B cell (primary cell): ENCODE measurements around the gene PDS5A. TPM values are rescaled to one million over a fixed set of nuclear protein-coding genes. Genes with fewer than 3 reads are reported as not detected.
"Not testable (repeated sequence)": the region's sequence is repeated elsewhere in the genome, so short reads cannot be mapped to it uniquely, and the experiment has no call there.

Source experiments
- ATAC-seq: fragments of 200-7000 bp; cut with Tn5 transposase; one replicate; pipeline ENCODE4 v1.10.0; 2021; ENCODE audit warnings: low read depth, mild to moderate bottlenecking, moderate number of reproducible peaks, moderate library complexity
- CTCF ChIA-PET: fragments of 350-600 bp; sonication (Branson Sonifier 250); formaldehyde crosslinking; loops from one replicate; lab custom pipeline; 2021; ENCODE audit warnings: antibody characterized with exemption, inconsistent platforms; lab: Charles Lee
- POLR2A ChIA-PET: fragments of 350-600 bp; sonication (Branson Sonifier 250); formaldehyde crosslinking; loops from one replicate; lab custom pipeline; 2021; ENCODE audit warnings: antibody characterized with exemption; lab: Charles Lee
- DNase-seq: peaks from one replicate; pipeline ENCODE4 v3.0.0; 2013
- H2AFZ ChIP-seq: 2 replicates; pipeline ENCODE4 v1.6.1; 2012; ENCODE audit warnings: mild to moderate bottlenecking, low read depth, low read length; ENCODE audit not compliant: insufficient read depth, poor library complexity, severe bottlenecking
- H3K27ac ChIP-seq, 2 donors: 1 replicate in 1 of 2; 2 replicates in 1 of 2; pipeline ENCODE4 v1.5.1; 2012 to 2013; ENCODE audit warnings: low read length in 2 of 2, mild to moderate bottlenecking in 2 of 2, moderate library complexity in 1 of 2
- H3K27me3 ChIP-seq, 4 experiments: fragments of 200-600 bp in 1 of 4; sonication (generic) in 1 of 4; replicated peaks in 1 of 4; 1 replicate in 2 of 4; 2 replicates in 2 of 4; pipeline versions ENCODE4 v1.6.1 to v1.7.0; 2013 to 2016; ENCODE audit warnings: low read length in 3 of 4, mild to moderate bottlenecking in 2 of 4, mixed read lengths in 1 of 4, moderate library complexity in 1 of 4; ENCODE audit not compliant: insufficient read depth in 4 of 4, control insufficient read depth in 3 of 4; ENCODE audit errors: control extremely low read depth in 1 of 4
- H3K36me3 ChIP-seq, 2 experiments: replicated peaks in 1 of 2; 1 replicate in 1 of 2; 2 replicates in 1 of 2; pipeline versions ENCODE4 v1.6.1 to v1.7.1; 2013; ENCODE audit warnings: low read length in 1 of 2; ENCODE audit not compliant: insufficient read depth in 2 of 2, control insufficient read depth in 1 of 2; ENCODE audit errors: control extremely low read depth in 1 of 2, extremely low read depth in 1 of 2
- H3K4me1 ChIP-seq, 2 donors: fragments of 200-600 bp in 1 of 2; sonication (generic) in 1 of 2; 1 replicate in 1 of 2; 2 replicates in 1 of 2; pipeline versions ENCODE4 v1.5.1 to v1.6.1; 2013 to 2017; ENCODE audit warnings: low read length in 2 of 2; ENCODE audit not compliant: control insufficient read depth in 2 of 2, insufficient read depth in 2 of 2
- H3K4me2 ChIP-seq: replicated peaks from 2 replicates; pipeline ENCODE3; 2012; ENCODE audit warnings: mild to moderate bottlenecking, low read depth, low read length; ENCODE audit not compliant: poor library complexity, severe bottlenecking
- H3K4me3 ChIP-seq, 5 experiments: fragments of 200-600 bp in 1 of 5; sonication (generic) in 1 of 5; 1 replicate in 3 of 5; 2 replicates in 2 of 5; pipeline versions ENCODE4 v1.5.1 to v1.7.0; 2011 to 2016; ENCODE audit warnings: low read length in 4 of 5, mild to moderate bottlenecking in 4 of 5, low read depth in 2 of 5, control low read depth in 1 of 5, moderate library complexity in 1 of 5; ENCODE audit not compliant: insufficient read depth in 1 of 5; ENCODE audit errors: control extremely low read depth in 1 of 5, extremely low read depth in 1 of 5
- H3K79me2 ChIP-seq: fragments of 200-600 bp; sonication (generic); one replicate; pipeline ENCODE4 v1.6.0; 2016; ENCODE audit warnings: low read length; ENCODE audit not compliant: control insufficient read depth, insufficient read depth
- H3K9ac ChIP-seq: fragments of 200-600 bp; sonication (generic); 2 replicates; pipeline ENCODE4 v1.6.1; 2017; ENCODE audit warnings: mild to moderate bottlenecking, low read length, moderate library complexity
- H3K9me3 ChIP-seq, 3 donors: one replicate each; pipeline versions ENCODE4 v1.6.1 to v1.7.1; 2013; ENCODE audit warnings: low read length in 2 of 3; ENCODE audit not compliant: control insufficient read depth in 2 of 3, insufficient read depth in 1 of 3; ENCODE audit errors: control extremely low read depth in 1 of 3
- H4K20me1 ChIP-seq: 2 replicates; pipeline ENCODE4 v1.6.0; 2012; ENCODE audit warnings: mild to moderate bottlenecking, low read length; ENCODE audit not compliant: insufficient read depth, control insufficient read depth, poor library complexity, severe bottlenecking
- H3K27ac Mint-ChIP-seq: one replicate; pipeline ENCODE4 v1.8.0; 2021; ENCODE audit warnings: mixed read lengths
- H3K27me3 Mint-ChIP-seq: one replicate; pipeline ENCODE4 v1.8.0; 2021; ENCODE audit warnings: mixed read lengths
- H3K4me1 Mint-ChIP-seq: one replicate; pipeline ENCODE4 v1.8.0; 2021; ENCODE audit warnings: mixed read lengths
- H3K4me3 Mint-ChIP-seq: one replicate; pipeline ENCODE4 v1.8.0; 2021; ENCODE audit warnings: mixed read lengths
- H3K9me3 Mint-ChIP-seq: one replicate; pipeline ENCODE4 v1.8.0; 2022; ENCODE audit warnings: mixed read lengths; ENCODE audit not compliant: insufficient read depth
- EZH2 ChIP-seq: IDR thresholded peaks from 2 replicates; pipeline ENCODE4 v1.6.1; 2012; ENCODE audit warnings: borderline replicate concordance, low read depth, mild to moderate bottlenecking, moderate library complexity, low read length; ENCODE audit not compliant: insufficient read depth, poor library complexity, severe bottlenecking
- WGBS: methylation state at CpG from one replicate; pipeline ENCODE4 v1.1.5; 2013; ENCODE audit warnings: missing lambda C conversion rate; ENCODE audit not compliant: insufficient coverage; 5-methylcytosine and 5-hydroxymethylcytosine counted together
- intact Hi-C: fragments of 100-400 bp; cut with micrococcal nuclease; formaldehyde crosslinking; loops from one replicate; pipeline ENCODE4 v1.10.0; 2022
- polyA plus RNA-seq: library from polyadenylated mRNA; depleted of rRNA; stranded (reverse); fragments of >200 nt; gene quantifications from 2 replicates; pipeline ENCODE4 v1.2.3, GENCODE V29; 2012
- total RNA-seq, 2 donors: library from RNA; stranded (reverse); fragments of 120-200 nt in 1 of 2; gene quantifications; 1 replicate in 1 of 2; 2 replicates in 1 of 2; pipeline versions ENCODE4 v1.2.3 to v1.2.4, GENCODE V29; 2013 to 2022

Gene PDS5A
- total and polyA plus RNA-seq, 2 donors (not counting 1 experiment from before 2014, with no cell fraction given), result 19.4 to 111 TPM

DNA sequence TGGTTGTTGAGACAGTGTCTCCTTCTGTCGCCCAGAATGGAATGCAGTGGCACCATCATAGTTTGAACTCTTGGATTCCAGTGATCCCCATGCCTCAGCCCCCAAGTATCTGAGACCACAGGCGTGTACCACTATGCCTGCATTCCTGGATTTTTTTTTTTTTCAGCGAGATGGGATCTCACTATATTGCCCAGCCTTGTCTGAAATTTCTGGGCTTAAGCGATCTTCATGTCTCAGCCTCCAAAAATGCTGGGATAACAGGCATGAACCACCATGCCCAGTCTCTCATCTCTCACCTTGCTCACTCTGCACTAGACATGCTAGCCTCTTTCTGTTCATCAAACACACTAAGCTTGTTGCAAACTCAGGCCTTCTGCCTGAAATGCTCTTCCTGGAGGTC, 175.7 kb downstream of the PDS5A start:
- Histone ChIP-seq H3K9me3 (no peaks in the 10 kb centered on the region), H3K79me2 (no peaks in the 10 kb centered on the region), H4K20me1 (no peaks in the 10 kb centered on the region), H3K36me3 (no peaks in the 10 kb centered on the region), H3K4me2 (no peak overlapping the region), H3K4me1 (no peaks in the 10 kb centered on the region), H3K4me3 (no peak overlapping the region), H3K27me3 (no peaks in the 10 kb centered on the region), H2AFZ (no peak overlapping the region), H3K27ac (no peak overlapping the region), H3K9ac (no peak overlapping the region)
- no peak overlapping the region for H3K27ac Mint-ChIP-seq
- DNase-seq (no peak), ATAC-seq (no peak)
- WGBS, result 93% methylated on average over 4 of the region's 4 CpGs
- H3K4me3 Mint-ChIP-seq, result no peak overlapping the region
- intact Hi-C loops, result no loop called here
- H3K9me3 Mint-ChIP-seq, result no peaks in the 10 kb centered on the region
- ChIA-PET CTCF (no interaction called here), POLR2A (no interaction called here)
- no peaks in the 10 kb centered on the region for H3K27me3 Mint-ChIP-seq
- H3K4me1 Mint-ChIP-seq, result no peaks in the 10 kb centered on the region
- TF ChIP-seq EZH2, result no peak

- H3K9me3 Mint-ChIP-seq, POLR2A ChIA-PET, CTCF ChIA-PET, H3K4me2 ChIP-seq, H3K9me3 ChIP-seq, H4K20me1 ChIP-seq, H2AFZ ChIP-seq, H3K27me3 ChIP-seq, H3K79me2 ChIP-seq, ATAC-seq, DNase-seq, H3K9ac ChIP-seq, H3K4me3 Mint-ChIP-seq, H3K27ac ChIP-seq, H3K27me3 Mint-ChIP-seq, intact Hi-C loops, H3K27ac Mint-ChIP-seq, H3K4me3 ChIP-seq, H3K36me3 ChIP-seq, H3K4me1 ChIP-seq, H3K4me1 Mint-ChIP-seq: not testable (repeated sequence)
- WGBS, result 97% methylated on average over 12 of the region's 13 CpGs
These were observed 184.7 kb downstream of the PDS5A start for GRCh38 chr4:39792976-39793375.
